ENCODE data around the gene F10. TPM values are rescaled to one million over a fixed set of nuclear protein-coding genes. Genes with fewer than 3 reads are reported as not detected.
"Not testable (repeated sequence)": the region's sequence is repeated elsewhere in the genome, so short reads cannot be mapped to it uniquely, and the experiment has no call there.

F10 gene
- total and polyA plus RNA-seq, 2 experiments from 2014 or later = 0.76 to 1.6 TPM

GRCh38 chr13:113111821-113112220 is 10.8 kb upstream of the F10 start:
- H3K27ac Mint-ChIP-seq; H3F3A ChIP-seq (replicated peaks; ENCODE audit: low read depth); H3K4me2 ChIP-seq; H3K4me1 ChIP-seq (ENCODE audit: insufficient read depth); H3K4me1 Mint-ChIP-seq; H2AFZ ChIP-seq; H3K79me2 ChIP-seq (replicated peaks; ENCODE audit: insufficient read depth); H3K27ac ChIP-seq (ENCODE audit: low read depth); H3K9me3 Mint-ChIP-seq; H3K4me3 Mint-ChIP-seq; H3K4me3 ChIP-seq; DNase-seq (ENCODE audit: low spot score); H4K20me1 ChIP-seq (replicated peaks; ENCODE audit: insufficient read depth); H3K36me3 ChIP-seq (ENCODE audit: insufficient read depth); ATAC-seq; H3K36me3 Mint-ChIP-seq (ENCODE audit: low read depth); H3K9me2 ChIP-seq (ENCODE audit: insufficient read depth): not testable (repeated sequence)
- H3K27me3 Mint-ChIP-seq (ENCODE audit: insufficient read depth, low read depth, poor library complexity) = peaks cover 23% of the 10 kb centered on the region
- H3K27me3 ChIP-seq (ENCODE audit: insufficient read depth) = peaks cover 28% of the 10 kb centered on the region

GRCh38 chr13:113112475-113112874 is 10.1 kb upstream of the F10 start:
- H3K27me3 Mint-ChIP-seq (ENCODE audit: insufficient read depth, low read depth, poor library complexity) = peaks cover 23% of the 10 kb centered on the region
- H3K27ac Mint-ChIP-seq; H3K4me1 ChIP-seq (ENCODE audit: insufficient read depth); H3K4me2 ChIP-seq; DNase-seq (ENCODE audit: low spot score); H3K9me3 Mint-ChIP-seq; H3K9me2 ChIP-seq (ENCODE audit: insufficient read depth); H2AFZ ChIP-seq; H3K4me1 Mint-ChIP-seq; H3K79me2 ChIP-seq (replicated peaks; ENCODE audit: insufficient read depth); ATAC-seq; H4K20me1 ChIP-seq (replicated peaks; ENCODE audit: insufficient read depth); H3K36me3 Mint-ChIP-seq (ENCODE audit: low read depth); H3K27ac ChIP-seq (ENCODE audit: low read depth); H3K4me3 Mint-ChIP-seq; H3F3A ChIP-seq (replicated peaks; ENCODE audit: low read depth); H3K4me3 ChIP-seq; H3K36me3 ChIP-seq (ENCODE audit: insufficient read depth): not testable (repeated sequence)
- H3K27me3 ChIP-seq (ENCODE audit: insufficient read depth) = peaks cover 28% of the 10 kb centered on the region

- DNase-seq (ENCODE audit: low spot score) (no peak), ATAC-seq (no peak)
- H3K9me3 Mint-ChIP-seq = peaks cover 7% of the 10 kb centered on the region; the same call in 2 of the 3 replicates
- H4K20me1 ChIP-seq (replicated peaks; ENCODE audit: insufficient read depth) = no peaks in the 10 kb centered on the region
- H3K27ac Mint-ChIP-seq = no peak overlapping the region
- no peak overlapping the region for H3K27ac ChIP-seq (ENCODE audit: low read depth)
- H3K79me2 ChIP-seq (replicated peaks; ENCODE audit: insufficient read depth) = no peaks in the 10 kb centered on the region
- H3K27me3 ChIP-seq (ENCODE audit: insufficient read depth) = peaks cover 28% of the 10 kb centered on the region
- H2AFZ ChIP-seq = no peak overlapping the region
- H3F3A ChIP-seq (replicated peaks; ENCODE audit: low read depth) = no peaks in the 10 kb centered on the region
- no peaks in the 10 kb centered on the region for H3K36me3 ChIP-seq (ENCODE audit: insufficient read depth)
- peaks cover 23% of the 10 kb centered on the region for H3K27me3 Mint-ChIP-seq (ENCODE audit: insufficient read depth, low read depth, poor library complexity)
- no peak overlapping the region for H3K4me3 Mint-ChIP-seq
- no peaks in the 10 kb centered on the region for H3K4me1 Mint-ChIP-seq
- H3K4me2 ChIP-seq = no peak overlapping the region
- H3K4me1 ChIP-seq (ENCODE audit: insufficient read depth) = no peaks in the 10 kb centered on the region
- peaks cover 4% of the 10 kb centered on the region; the same call in 2 of the 3 replicates for H3K36me3 Mint-ChIP-seq (ENCODE audit: low read depth)
- H3K4me3 ChIP-seq = no peak overlapping the region
- no peaks in the 10 kb centered on the region for H3K9me2 ChIP-seq (ENCODE audit: insufficient read depth)
- TF ChIP-seq CTCF (conservative IDR thresholded peaks at IDR 0.05; ENCODE audit: low read depth in 2 of 2) (no peak), POLR2AphosphoS5 (IDR thresholded peaks at IDR 0.05; ENCODE audit: low read depth) (no peak), ZNF331 (CRISPR knock-in tag; IDR thresholded peaks at IDR 0.05; ENCODE audit: low read depth) (no peak), EZH2 (IDR thresholded peaks at IDR 0.05; ENCODE audit: low read depth, unreplicated experiment) (no peak), ZNF462 (CRISPR knock-in tag; IDR thresholded peaks at IDR 0.05) (no peak)
These were observed 9.4 kb upstream of the F10 start for GRCh38 chr13:113112893-113113845.

All from GM23338 (cell line).